ENCODE results near the gene UTP15.

GRCh38 chr5:73591102-73591695 is 25.7 kb downstream of the UTP15 start:
- TF ChIP-seq CTCF (IDR thresholded peaks at IDR 0.05) (peak; percentile 85 to 95 (median 90)), POLR2A (IDR thresholded peaks at IDR 0.05) (no peak)

Measured in gastroesophageal sphincter (tissue), 3 donors.